Astrocyte (in vitro differentiated cells and primary cell): ENCODE data around the gene INSIG2. TPM values are rescaled to one million over a fixed set of nuclear protein-coding genes. Genes with fewer than 3 reads are reported as not detected.

Experiments used
- DNase-seq: peaks from one replicate; pipeline ENCODE4 v3.0.0-alpha.2; 2010; ENCODE audit warnings: low read depth
- FAIRE-seq: peaks from 2 replicates; lab custom pipeline; 2011; peaks lifted over from hg19 to GRCh38; lab: Jason Lieb, UNC
- H2AFZ ChIP-seq: 2 replicates; pipeline ENCODE4 v1.6.0; 2012; ENCODE audit warnings: low read depth, low read length, inconsistent platforms
- H3K27ac ChIP-seq: 2 replicates; pipeline ENCODE4 v1.5.1; 2011; ENCODE audit warnings: low read depth, low read length, inconsistent platforms
- H3K27me3 ChIP-seq: 2 replicates; pipeline ENCODE4 v1.6.0; 2011; ENCODE audit warnings: low read length, inconsistent platforms; ENCODE audit not compliant: insufficient read depth
- H3K36me3 ChIP-seq: 2 replicates; pipeline ENCODE4 v1.5.1; 2011; ENCODE audit warnings: low read length, inconsistent platforms; ENCODE audit not compliant: insufficient read depth
- H3K4me1 ChIP-seq: 2 replicates; pipeline ENCODE4 v1.5.1; 2011; ENCODE audit warnings: low read length, inconsistent platforms; ENCODE audit not compliant: insufficient read depth
- H3K4me2 ChIP-seq: 2 replicates; pipeline ENCODE4 v1.6.0; 2012; ENCODE audit warnings: low read length, inconsistent platforms
- H3K4me3 ChIP-seq: 2 replicates; pipeline ENCODE4 v1.5.1; 2011; ENCODE audit warnings: low read depth, mild to moderate bottlenecking, low read length, inconsistent platforms; ENCODE audit not compliant: insufficient read depth
- H3K79me2 ChIP-seq: 2 replicates; pipeline ENCODE4 v1.6.0; 2012; ENCODE audit warnings: mild to moderate bottlenecking, low read length, inconsistent platforms; ENCODE audit not compliant: insufficient read depth
- H3K9ac ChIP-seq: 2 replicates; pipeline ENCODE4 v1.6.0; 2012; ENCODE audit warnings: mild to moderate bottlenecking, low read length, inconsistent platforms
- H3K9me3 ChIP-seq: 2 replicates; pipeline ENCODE4 v1.5.1; 2012; ENCODE audit warnings: low read depth, mild to moderate bottlenecking, low read length, inconsistent platforms; ENCODE audit not compliant: insufficient read depth
- H4K20me1 ChIP-seq: 2 replicates; pipeline ENCODE4 v1.6.0; 2012; ENCODE audit warnings: low read length, inconsistent platforms; ENCODE audit not compliant: insufficient read depth
- H3K27ac Mint-ChIP-seq: one replicate; pipeline ENCODE4 v1.8.0; 2021; ENCODE audit warnings: mild to moderate bottlenecking, mixed read lengths; ENCODE audit not compliant: unreplicated experiment
- H3K27me3 Mint-ChIP-seq: one replicate; pipeline ENCODE4 v1.8.0; 2021; ENCODE audit warnings: low read depth, mixed read lengths; ENCODE audit not compliant: unreplicated experiment
- H3K36me3 Mint-ChIP-seq: one replicate; pipeline ENCODE4 v1.8.0; 2021; ENCODE audit warnings: low read depth, mixed read lengths; ENCODE audit not compliant: unreplicated experiment
- H3K4me1 Mint-ChIP-seq: one replicate; pipeline ENCODE4 v1.8.0; 2021; ENCODE audit warnings: low read depth, mixed read lengths; ENCODE audit not compliant: unreplicated experiment
- H3K4me3 Mint-ChIP-seq: one replicate; pipeline ENCODE4 v1.8.0; 2021; ENCODE audit warnings: mild to moderate bottlenecking, moderate library complexity, mixed read lengths; ENCODE audit not compliant: unreplicated experiment
- H3K9me3 Mint-ChIP-seq: one replicate; pipeline ENCODE4 v1.8.0; 2021; ENCODE audit warnings: mild to moderate bottlenecking, mixed read lengths; ENCODE audit not compliant: unreplicated experiment
- EZH2 ChIP-seq: IDR thresholded peaks from 2 replicates; pipeline ENCODE4 v1.6.1; 2012; ENCODE audit warnings: mild to moderate bottlenecking, low read length, inconsistent platforms; ENCODE audit not compliant: insufficient read depth
- total RNA-seq: library from RNA; stranded (reverse); gene quantifications from 2 replicates; pipeline ENCODE4 v1.2.1, GENCODE V29; 2021
- TF ChIP-seq, protein P1 (sequence below): IDR thresholded peaks from 2 replicates; pipeline ENCODE4 v1.5.1; 2011; ENCODE audit warnings: low read depth, mild to moderate bottlenecking, inconsistent platforms, low read length, moderate library complexity; ENCODE audit not compliant: insufficient read depth

INSIG2 gene
- total RNA-seq, 1 donor from 2014 or later: 32.2 TPM

- Mint-ChIP-seq H3K4me3 (no peak overlapping the region), H3K4me1 (peaks cover 18% of the 10 kb centered on the region), H3K9me3 (no peaks in the 10 kb centered on the region), H3K27me3 (no peaks in the 10 kb centered on the region), H3K27ac (no peak overlapping the region), H3K36me3 (peaks cover 7% of the 10 kb centered on the region)
- Histone ChIP-seq H3K4me1 (peaks cover 8% of the 10 kb centered on the region), H3K36me3 (no peaks in the 10 kb centered on the region), H3K79me2 (no peaks in the 10 kb centered on the region), H3K9me3 (no peaks in the 10 kb centered on the region), H3K4me3 (no peak overlapping the region), H3K9ac (no peak overlapping the region), H3K4me2 (no peak overlapping the region), H3K27me3 (no peaks in the 10 kb centered on the region), H2AFZ (no peak overlapping the region), H3K27ac (no peak overlapping the region), H4K20me1 (no peaks in the 10 kb centered on the region)
- DNase-seq: no peak
- TF ChIP-seq, protein P1, sequence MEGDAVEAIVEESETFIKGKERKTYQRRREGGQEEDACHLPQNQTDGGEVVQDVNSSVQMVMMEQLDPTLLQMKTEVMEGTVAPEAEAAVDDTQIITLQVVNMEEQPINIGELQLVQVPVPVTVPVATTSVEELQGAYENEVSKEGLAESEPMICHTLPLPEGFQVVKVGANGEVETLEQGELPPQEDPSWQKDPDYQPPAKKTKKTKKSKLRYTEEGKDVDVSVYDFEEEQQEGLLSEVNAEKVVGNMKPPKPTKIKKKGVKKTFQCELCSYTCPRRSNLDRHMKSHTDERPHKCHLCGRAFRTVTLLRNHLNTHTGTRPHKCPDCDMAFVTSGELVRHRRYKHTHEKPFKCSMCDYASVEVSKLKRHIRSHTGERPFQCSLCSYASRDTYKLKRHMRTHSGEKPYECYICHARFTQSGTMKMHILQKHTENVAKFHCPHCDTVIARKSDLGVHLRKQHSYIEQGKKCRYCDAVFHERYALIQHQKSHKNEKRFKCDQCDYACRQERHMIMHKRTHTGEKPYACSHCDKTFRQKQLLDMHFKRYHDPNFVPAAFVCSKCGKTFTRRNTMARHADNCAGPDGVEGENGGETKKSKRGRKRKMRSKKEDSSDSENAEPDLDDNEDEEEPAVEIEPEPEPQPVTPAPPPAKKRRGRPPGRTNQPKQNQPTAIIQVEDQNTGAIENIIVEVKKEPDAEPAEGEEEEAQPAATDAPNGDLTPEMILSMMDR: no peak
- no peak for TF ChIP-seq EZH2
- FAIRE-seq: no peak
Observed at GRCh38 chr2:118121101-118121500, 32.8 kb downstream of the INSIG2 start.

DNA sequence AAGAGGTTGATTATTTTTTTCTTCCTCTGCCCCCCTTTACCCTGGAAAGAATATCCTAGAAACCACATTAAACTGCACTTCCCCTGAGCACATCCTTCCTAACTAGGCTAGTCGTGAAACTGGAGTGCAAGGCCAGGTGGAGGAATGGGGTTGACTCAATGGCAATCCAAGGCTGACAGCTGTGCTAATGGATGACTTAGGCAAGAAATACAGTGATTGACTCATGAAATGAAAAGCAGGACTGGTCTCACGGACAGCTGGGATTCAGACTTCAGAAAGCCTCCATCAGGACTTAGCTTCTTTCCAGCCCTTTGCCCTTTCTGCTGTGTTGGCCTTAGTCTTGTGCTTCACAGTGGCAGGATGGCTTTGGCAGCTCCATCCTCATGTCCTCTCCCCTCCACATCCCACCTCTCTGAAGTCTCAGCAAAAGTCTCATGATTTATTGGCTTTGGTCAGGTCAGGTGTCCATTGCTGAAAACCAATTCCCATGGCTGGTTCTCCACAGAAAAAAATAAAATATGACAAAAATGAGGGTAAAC is 33.8 kb downstream of the INSIG2 start:
- Histone ChIP-seq H3K4me3 (no peak overlapping the region), H3K36me3 (no peaks in the 10 kb centered on the region), H4K20me1 (no peaks in the 10 kb centered on the region), H3K9ac (no peak overlapping the region), H3K27me3 (no peaks in the 10 kb centered on the region), H3K27ac (no peak overlapping the region), H3K4me1 (peaks cover 8% of the 10 kb centered on the region), H3K4me2 (no peak overlapping the region), H3K79me2 (no peaks in the 10 kb centered on the region), H3K9me3 (no peaks in the 10 kb centered on the region), H2AFZ (no peak overlapping the region)
- DNase-seq (no peak), FAIRE-seq (no peak)
- TF ChIP-seq, protein P1: no peak
- no peak for TF ChIP-seq EZH2
- Mint-ChIP-seq H3K4me3 (no peak overlapping the region), H3K9me3 (no peaks in the 10 kb centered on the region), H3K36me3 (peaks cover 2% of the 10 kb centered on the region), H3K27me3 (no peaks in the 10 kb centered on the region), H3K4me1 (peaks cover 18% of the 10 kb centered on the region), H3K27ac (peak overlapping the region; percentile 27)

DNA sequence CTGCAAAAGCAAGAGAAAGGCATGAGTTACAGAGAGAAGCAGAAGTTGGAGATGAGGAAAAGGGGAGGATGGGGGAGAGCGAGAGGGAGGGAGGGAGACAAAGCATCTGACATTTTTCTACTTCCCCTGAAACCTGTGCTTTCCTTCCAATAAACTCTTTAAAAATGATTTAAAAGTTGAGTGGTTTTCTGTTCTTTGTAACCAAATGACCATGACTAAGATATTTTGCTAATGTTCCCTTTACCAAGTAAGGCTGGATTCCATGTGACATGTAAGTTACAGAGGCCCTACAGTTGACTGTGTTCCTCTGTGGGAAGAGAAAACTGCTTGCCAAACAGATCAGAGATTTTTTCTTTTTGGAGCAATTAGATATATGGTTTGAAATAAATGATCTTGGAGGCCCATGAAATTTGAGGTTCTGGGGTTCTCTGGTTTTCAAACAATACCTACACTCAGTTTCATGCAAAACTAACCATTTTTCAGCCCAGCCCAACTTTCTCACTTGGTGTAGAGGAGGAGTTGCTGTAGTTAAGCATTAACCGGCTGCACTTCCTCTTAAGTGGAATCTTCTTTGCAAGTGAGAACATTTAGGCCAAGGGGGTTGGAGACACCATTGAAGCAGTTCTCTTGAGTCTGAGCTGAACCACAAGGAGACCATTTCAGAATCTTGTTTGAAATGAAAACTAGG is 34.5 kb downstream of the INSIG2 start:
- Histone ChIP-seq H4K20me1 (no peaks in the 10 kb centered on the region), H3K4me3 (no peak overlapping the region), H3K4me1 (peaks cover 8% of the 10 kb centered on the region), H3K79me2 (no peaks in the 10 kb centered on the region), H3K4me2 (peak overlapping the region; percentile 31), H3K9me3 (no peaks in the 10 kb centered on the region), H3K27me3 (no peaks in the 10 kb centered on the region), H3K9ac (no peak overlapping the region), H2AFZ (no peak overlapping the region), H3K27ac (peak overlapping the region; percentile 64), H3K36me3 (no peaks in the 10 kb centered on the region)
- DNase-seq: no peak
- no peak overlapping the region for H3K4me3 Mint-ChIP-seq
- H3K36me3 Mint-ChIP-seq: peaks cover 2% of the 10 kb centered on the region
- peak overlapping the region; percentile 3 for H3K27ac Mint-ChIP-seq
- peaks cover 18% of the 10 kb centered on the region for H3K4me1 Mint-ChIP-seq
- FAIRE-seq: no peak
- H3K27me3 Mint-ChIP-seq: no peaks in the 10 kb centered on the region
- TF ChIP-seq, protein P1: no peak
- no peak for TF ChIP-seq EZH2
- no peaks in the 10 kb centered on the region for H3K9me3 Mint-ChIP-seq
